ENCODE results near the gene TMEM255B. TPM values are rescaled to one million over a fixed set of nuclear protein-coding genes. Genes with fewer than 3 reads are reported as not detected.

TMEM255B gene
- total RNA-seq, 1 experiment from 2014 or later, result 7.7 TPM

- no peak for DNase-seq (ENCODE audit: low read depth, low spot score)
- Histone ChIP-seq H4K20me1 (ENCODE audit: insufficient read depth) (no peaks in the 10 kb centered on the region), H2AFZ (ENCODE audit: low read depth, low read length, poor library complexity, severe bottlenecking) (no peak overlapping the region), H3K27ac (ENCODE audit: low read depth, low read length) (no peak overlapping the region), H3K27me3 (ENCODE audit: insufficient read depth, low read length) (no peaks in the 10 kb centered on the region), H3K9me2 (ENCODE audit: insufficient read depth) (no peaks in the 10 kb centered on the region), H3K9me3 (ENCODE audit: control insufficient read depth in 1 of 2, insufficient read depth in 1 of 2, low read depth in 1 of 2, low read length in 2 of 2) (no peaks in the 10 kb centered on the region), H3K4me3 (replicated peaks in 1 of 2; ENCODE audit: low read depth in 1 of 2, low read length in 2 of 2) (no peak overlapping the region), H3K9ac (ENCODE audit: low read length) (no peak overlapping the region), H3K4me2 (ENCODE audit: low read length) (no peak overlapping the region), H3K36me3 (ENCODE audit: control insufficient read depth in 1 of 2, insufficient read depth in 2 of 2, low read length in 2 of 2) (no peaks in the 10 kb centered on the region), H3K4me1 (ENCODE audit: control insufficient read depth in 1 of 2, insufficient read depth in 2 of 2, low read length in 2 of 2) (peaks cover 12 to 16% of the 10 kb centered on the region in 2 experiments), H3K79me2 (ENCODE audit: insufficient read depth, low read length) (no peaks in the 10 kb centered on the region)
- no TSS peak for BruUV-seq (replicated peaks)
- POLR2A ChIA-PET, result interaction anchor here (1.6 kb wide), 1 partner anchor 54 kb away, joined by 3 read pairs; no protein-coding TSS in a partner anchor
- RAD21 ChIA-PET (ENCODE audit: low non-redundant PET in 1 of 2, low total read pairs in 2 of 2, uncharacterized antibody in 2 of 2, unreplicated experiment in 2 of 2), result no interaction called here
- CTCF ChIA-PET, result no interaction called here
- intact Hi-C loops (cut with micrococcal nuclease), result no loop called here
- no peak for ATAC-seq
- no peak for TF ChIP-seq SP1 (IDR thresholded peaks at IDR 0.05; ENCODE audit: low read depth)
- TF ChIP-seq, protein P1, sequence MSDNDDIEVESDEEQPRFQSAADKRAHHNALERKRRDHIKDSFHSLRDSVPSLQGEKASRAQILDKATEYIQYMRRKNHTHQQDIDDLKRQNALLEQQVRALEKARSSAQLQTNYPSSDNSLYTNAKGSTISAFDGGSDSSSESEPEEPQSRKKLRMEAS (IDR thresholded peaks at IDR 0.05), result no peak
- TF ChIP-seq ELF1 (IDR thresholded peaks at IDR 0.05; ENCODE audit: borderline replicate concordance, low read depth), result no peak
- no peak for TF ChIP-seq EZH2 (IDR thresholded peaks at IDR 0.05)
Measured at GRCh38 chr13:113783200-113783881, 24.3 kb downstream of the TMEM255B start.

DNA sequence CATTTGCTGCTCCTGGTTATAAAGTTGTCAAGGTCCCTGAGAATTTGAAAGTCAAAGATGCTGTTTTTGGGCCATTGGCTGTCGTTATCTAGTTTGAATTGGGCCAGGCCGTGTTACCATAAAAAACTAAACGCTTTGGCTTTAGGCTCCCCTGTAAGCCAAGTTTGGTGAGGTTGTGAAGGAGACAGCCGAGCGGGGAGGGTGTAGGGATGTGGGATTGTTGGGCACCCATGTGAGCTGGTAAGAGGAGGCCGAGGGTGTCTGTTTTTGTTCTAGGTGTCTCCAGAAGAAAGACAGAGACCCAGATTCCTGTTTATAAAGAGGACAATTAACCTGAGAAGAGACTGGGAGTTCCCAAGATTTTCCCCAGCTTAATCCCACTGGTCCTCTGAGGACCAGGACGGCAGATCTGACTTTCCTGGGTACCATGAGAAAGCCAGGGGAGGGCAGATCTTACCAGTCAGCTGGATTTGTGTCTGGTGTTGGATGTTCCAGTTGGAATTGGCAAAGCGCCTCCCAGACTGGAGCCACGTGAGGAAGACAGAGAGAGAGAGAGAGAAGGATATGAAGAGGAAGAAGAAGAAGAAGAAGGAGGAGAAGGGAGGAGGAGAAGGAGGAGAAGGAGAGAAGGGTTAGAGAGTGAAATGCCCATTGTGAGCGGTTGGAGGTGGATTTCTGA lies 25.1 kb downstream of the TMEM255B start:
- DNase-seq (ENCODE audit: low read depth, low spot score) (no peak), ATAC-seq (no peak)
- POLR2A ChIA-PET, result interaction anchor here (1.6 kb wide), 1 partner anchor 54 kb away, joined by 3 read pairs; no protein-coding TSS in a partner anchor

More for the DNA sequence above, 25.1 kb downstream of the TMEM255B start:
- H2AFZ ChIP-seq (ENCODE audit: low read depth, low read length, poor library complexity, severe bottlenecking), result no peak overlapping the region
- no peaks in the 10 kb centered on the region for H3K9me2 ChIP-seq (ENCODE audit: insufficient read depth)
- no peak overlapping the region for H3K4me3 ChIP-seq (replicated peaks in 1 of 2; ENCODE audit: low read depth in 1 of 2, low read length in 2 of 2)
- H3K4me2 ChIP-seq (ENCODE audit: low read length), result peak overlapping the region; percentile 59
- intact Hi-C loops (cut with micrococcal nuclease), result no loop called here
- peaks cover 12 to 16% of the 10 kb centered on the region in 2 experiments for H3K4me1 ChIP-seq (ENCODE audit: control insufficient read depth in 1 of 2, insufficient read depth in 2 of 2, low read length in 2 of 2)
- no peaks in the 10 kb centered on the region for H3K79me2 ChIP-seq (ENCODE audit: insufficient read depth, low read length)
- no peaks in the 10 kb centered on the region for H4K20me1 ChIP-seq (ENCODE audit: insufficient read depth)
- H3K9me3 ChIP-seq (ENCODE audit: control insufficient read depth in 1 of 2, insufficient read depth in 1 of 2, low read depth in 1 of 2, low read length in 2 of 2), result no peaks in the 10 kb centered on the region
- no TSS peak for BruUV-seq (replicated peaks)
- H3K27ac ChIP-seq (ENCODE audit: low read depth, low read length), result no peak overlapping the region
- H3K27me3 ChIP-seq (ENCODE audit: insufficient read depth, low read length), result no peaks in the 10 kb centered on the region
- H3K9ac ChIP-seq (ENCODE audit: low read length), result no peak overlapping the region
- RAD21 ChIA-PET (ENCODE audit: low non-redundant PET in 1 of 2, low total read pairs in 2 of 2, uncharacterized antibody in 2 of 2, unreplicated experiment in 2 of 2), result no interaction called here
- TF ChIP-seq, protein P1 (IDR thresholded peaks at IDR 0.05), result no peak
- TF ChIP-seq TCF7L2 (IDR thresholded peaks at IDR 0.05; ENCODE audit: borderline replicate concordance, extremely low read depth, insufficient read depth, insufficient read length) (no peak), CEBPB (IDR thresholded peaks at IDR 0.05; ENCODE audit: low read depth) (no peak), SP1 (IDR thresholded peaks at IDR 0.05; ENCODE audit: low read depth) (no peak), REST (IDR thresholded peaks at IDR 0.05; ENCODE audit: low read depth) (no peak), RAD21 (IDR thresholded peaks at IDR 0.05; ENCODE audit: low read depth) (no peak), ZNF274 (IDR thresholded peaks at IDR 0.05; ENCODE audit: low read depth, low read length) (no peak), SIN3A (IDR thresholded peaks at IDR 0.05; ENCODE audit: low read depth) (no peak), EGR1 (IDR thresholded peaks at IDR 0.05; ENCODE audit: low read depth) (no peak), SRF (IDR thresholded peaks at IDR 0.05; ENCODE audit: low read depth) (no peak), FOSL1 (IDR thresholded peaks at IDR 0.05; ENCODE audit: low read depth) (no peak), POLR2AphosphoS5 (IDR thresholded peaks at IDR 0.05; ENCODE audit: low read depth, low read length) (no peak)
- TF ChIP-seq, protein P2, sequence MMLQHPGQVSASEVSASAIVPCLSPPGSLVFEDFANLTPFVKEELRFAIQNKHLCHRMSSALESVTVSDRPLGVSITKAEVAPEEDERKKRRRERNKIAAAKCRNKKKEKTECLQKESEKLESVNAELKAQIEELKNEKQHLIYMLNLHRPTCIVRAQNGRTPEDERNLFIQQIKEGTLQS (IDR thresholded peaks at IDR 0.05), result no peak
- no peaks in the 10 kb centered on the region for H3K36me3 ChIP-seq (ENCODE audit: control insufficient read depth in 1 of 2, insufficient read depth in 2 of 2, low read length in 2 of 2)
- CTCF ChIA-PET, result no interaction called here
